HCT116 (cell line): ENCODE measurements around the gene ARHGAP11B.
"Not testable (repeated sequence)": the region's sequence is repeated elsewhere in the genome, so short reads cannot be mapped to it uniquely, and the experiment has no call there.

Experiments used
- ATAC-seq: fragments of 200-7000 bp; cut with Tn5 transposase; 2 replicates; pipeline ENCODE4 v1.9.1; 2020; ENCODE audit warnings: mild to moderate bottlenecking, moderate library complexity
- BruUV-seq: library from RNA; stranded (reverse); fragments of 400-500 nt; replicated peaks from 2 replicates; lab custom pipeline; 2021; lab: Mats Ljungman, UMichigan
- CTCF ChIA-PET: fragments of 300-600 bp; sonication (Branson Sonifier 250); formaldehyde crosslinking; loops from one replicate; lab custom pipeline; 2021; ENCODE audit warnings: antibody characterized with exemption; lab: Charles Lee
- POLR2A ChIA-PET: fragments of 300-600, 350-600 bp; sonication (Branson Sonifier 250); formaldehyde crosslinking; loops from one replicate; lab custom pipeline; 2021; ENCODE audit warnings: antibody characterized with exemption; lab: Charles Lee
- RAD21 ChIA-PET, 2 experiments: fragments of 300-600 bp; sonication (Branson Sonifier 250); formaldehyde crosslinking; loops; one replicate each; lab custom pipeline; 2023; ENCODE audit warnings: low total read pairs in 2 of 2; ENCODE audit not compliant: uncharacterized antibody in 2 of 2, unreplicated experiment in 2 of 2, low non-redundant PET in 1 of 2; lab: Charles Lee
- DNase-seq: peaks from one replicate; pipeline ENCODE4 v3.0.0-alpha.2; 2010; ENCODE audit warnings: low read depth, low spot score
- H2AFZ ChIP-seq: fragments of 200-600 bp; shearing (Covaris generic), sonication (generic); 2 replicates; pipeline ENCODE4 v1.6.1; 2017; ENCODE audit warnings: low read depth, mixed run types, mixed read lengths, antibody characterized with exemption, low read length; ENCODE audit not compliant: poor library complexity, severe bottlenecking
- H3K27ac ChIP-seq: 2 replicates; pipeline ENCODE4 v1.5.1; 2012; ENCODE audit warnings: low read depth, low read length
- H3K27me3 ChIP-seq: fragments of 200-600 bp; sonication (generic); 2 replicates; pipeline ENCODE4 v1.6.1; 2016; ENCODE audit warnings: mixed run types, low read length, mixed read lengths; ENCODE audit not compliant: insufficient read depth
- H3K36me3 ChIP-seq, 2 experiments: fragments of 200-500 bp in 1 of 2; fragments of 200-600 bp in 1 of 2; sonication (Bioruptor generic) in 1 of 2; sonication (generic) in 1 of 2; 2 replicates each; pipeline versions ENCODE4 v1.5.1 to v1.6.1; 2014 to 2016; ENCODE audit warnings: low read length in 2 of 2, inconsistent platforms in 1 of 2, mixed read lengths in 1 of 2, mixed run types in 1 of 2; ENCODE audit not compliant: insufficient read depth in 2 of 2, control insufficient read depth in 1 of 2
- H3K4me1 ChIP-seq, 2 experiments: fragments of 200-600 bp in 1 of 2; sonication (generic) in 1 of 2; 2 replicates each; pipeline versions ENCODE4 v1.5.1 to v1.6.1; 2012 to 2017; ENCODE audit warnings: low read length in 2 of 2, inconsistent platforms in 1 of 2, mild to moderate bottlenecking in 1 of 2, mixed read lengths in 1 of 2, mixed run types in 1 of 2, moderate library complexity in 1 of 2; ENCODE audit not compliant: insufficient read depth in 2 of 2, control insufficient read depth in 1 of 2
- H3K4me2 ChIP-seq: fragments of 200-600 bp; sonication (generic); 2 replicates; pipeline ENCODE4 v1.6.1; 2017; ENCODE audit warnings: mixed run types, low read length, mixed read lengths
- H3K4me3 ChIP-seq, 2 experiments: fragments of 200-600 bp in 1 of 2; sonication (generic) in 1 of 2; replicated peaks in 1 of 2; 2 replicates each; pipeline ENCODE4 v1.5.1; 2011 to 2016; ENCODE audit warnings: low read length in 2 of 2, control low read depth in 1 of 2, low read depth in 1 of 2, mild to moderate bottlenecking in 1 of 2, mixed read lengths in 1 of 2, mixed run types in 1 of 2
- H3K79me2 ChIP-seq: fragments of 200-600 bp; sonication (generic); 2 replicates; pipeline ENCODE4 v1.6.1; 2017; ENCODE audit warnings: mild to moderate bottlenecking, mixed run types, low read length, moderate library complexity, mixed read lengths; ENCODE audit not compliant: insufficient read depth
- H3K9ac ChIP-seq: fragments of 200-600 bp; sonication (generic); 2 replicates; pipeline ENCODE4 v1.6.1; 2016; ENCODE audit warnings: low read length, mixed read lengths
- H3K9me2 ChIP-seq: fragments of 200-600 bp; sonication (generic), shearing (Covaris generic); 2 replicates; pipeline ENCODE4 v1.6.1; 2017; ENCODE audit warnings: mixed run types, mild to moderate bottlenecking, moderate library complexity; ENCODE audit not compliant: insufficient read depth
- H3K9me3 ChIP-seq, 2 experiments: fragments of 200-500 bp in 1 of 2; fragments of 200-600 bp in 1 of 2; sonication (Bioruptor generic) in 1 of 2; sonication (generic) in 1 of 2; 2 replicates each; pipeline ENCODE4 v1.6.1; 2014 to 2017; ENCODE audit warnings: low read length in 2 of 2, mixed read lengths in 2 of 2, inconsistent platforms in 1 of 2, low read depth in 1 of 2, mild to moderate bottlenecking in 1 of 2, mixed run types in 1 of 2, moderate library complexity in 1 of 2; ENCODE audit not compliant: control insufficient read depth in 1 of 2, insufficient read depth in 1 of 2
- H4K20me1 ChIP-seq: fragments of 200-600 bp; sonication (generic), shearing (Covaris generic); 2 replicates; pipeline ENCODE4 v1.6.1; 2017; ENCODE audit warnings: mixed run types, mild to moderate bottlenecking, moderate library complexity; ENCODE audit not compliant: insufficient read depth
- CBX3 ChIP-seq: IDR thresholded peaks from 2 replicates; pipeline ENCODE4 v1.6.1; 2012; ENCODE audit warnings: low read depth
- EZH2phosphoT487 ChIP-seq: fragments of 200-600 bp; IDR thresholded peaks from 2 replicates; pipeline ENCODE4 v1.6.1; 2018; ENCODE audit warnings: antibody characterized with exemption, borderline replicate concordance
- RAD21 ChIP-seq: IDR thresholded peaks from 2 replicates; pipeline ENCODE4 v1.6.1; 2012; ENCODE audit warnings: low read depth, mild to moderate bottlenecking
- ZFX ChIP-seq: fragments of 450-650 bp; IDR thresholded peaks from 2 replicates; pipeline ENCODE4 v1.6.1; 2017
- ZNF274 ChIP-seq: fragments of 200-500 bp; sonication (Bioruptor generic); IDR thresholded peaks from 2 replicates; pipeline ENCODE4 v1.6.1; 2014; ENCODE audit warnings: mild to moderate bottlenecking, low read depth, low read length, inconsistent platforms
- intact Hi-C: fragments of 100-400 bp; cut with micrococcal nuclease; formaldehyde crosslinking; loops from 2 replicates; pipeline ENCODE4 v1.10.0; 2022
- TF ChIP-seq, protein P1 (sequence below), 3 experiments: fragments of 200-600 bp in 1 of 3; sonication (generic) in 1 of 3; IDR thresholded peaks in 2 of 3; conservative IDR thresholded peaks in 1 of 3; 2 replicates each; pipeline ENCODE4 v1.5.1; 2012 to 2017; ENCODE audit warnings: low read depth in 2 of 3, low read length in 2 of 3, antibody characterized with exemption in 1 of 3, borderline replicate concordance in 1 of 3, control low read depth in 1 of 3, mild to moderate bottlenecking in 1 of 3, mixed read lengths in 1 of 3, mixed run types in 1 of 3, moderate library complexity in 1 of 3; ENCODE audit not compliant: insufficient read depth in 1 of 3

The ARHGAP11B gene

DNA sequence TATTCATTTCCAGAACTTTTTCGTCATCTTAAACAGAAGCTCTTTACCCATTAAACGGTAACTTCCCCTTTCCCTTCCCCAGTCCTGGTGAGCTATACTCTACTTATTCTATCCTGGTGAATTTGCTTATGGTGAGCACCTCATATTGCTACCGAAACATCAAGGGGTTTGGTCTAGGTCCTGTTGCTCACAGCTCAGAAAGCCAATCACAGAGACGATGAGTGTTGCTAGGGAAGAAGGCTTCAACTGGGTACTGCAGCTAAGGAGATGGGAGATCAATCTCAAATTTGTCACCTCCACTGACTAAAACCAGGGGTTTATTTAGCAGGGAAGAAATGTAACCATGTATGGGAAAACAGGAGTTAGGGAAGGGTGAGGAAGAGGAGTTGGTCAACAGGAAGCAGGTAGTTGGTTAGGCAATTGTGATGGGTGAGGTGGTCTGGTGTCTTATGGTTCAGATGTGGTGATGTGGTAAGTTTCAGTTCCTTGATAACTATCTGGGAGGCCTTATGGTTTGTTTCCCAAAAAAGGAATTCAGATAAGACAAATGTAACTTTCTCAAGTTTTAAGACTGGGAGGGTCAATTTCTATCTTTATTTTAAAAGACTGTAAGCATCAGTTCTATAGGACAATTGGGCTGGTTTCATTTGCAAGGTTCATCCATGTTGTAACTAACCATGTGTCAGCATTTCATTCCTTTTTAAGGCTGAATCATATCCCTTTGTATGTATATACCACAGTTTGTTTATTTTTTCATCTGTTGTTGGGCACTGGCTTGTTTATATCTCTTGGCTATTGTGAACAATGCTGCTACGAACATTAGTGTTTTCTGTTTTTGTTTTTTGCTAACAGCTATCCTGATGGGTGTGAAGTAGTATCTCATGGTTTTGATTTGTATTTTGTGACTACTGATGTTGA is 24.3 kb downstream of the ARHGAP11B start:
- no peak for DNase-seq
- no TSS peak for BruUV-seq
- Histone ChIP-seq H3K36me3 (peaks cover 28 to 29% of the 10 kb centered on the region in 2 experiments), H2AFZ (no peak overlapping the region), H3K9me2 (no peaks in the 10 kb centered on the region), H3K9ac (no peak overlapping the region), H3K9me3 (no peaks in the 10 kb centered on the region), H3K27me3 (no peaks in the 10 kb centered on the region), H3K4me2 (no peak overlapping the region), H3K27ac (no peak overlapping the region), H3K4me3 (no peak overlapping the region), H3K4me1 (no peaks in the 10 kb centered on the region), H3K79me2 (peaks cover 75% of the 10 kb centered on the region), H4K20me1 (no peaks in the 10 kb centered on the region; the same call in 1 of the 2 replicates)
- ChIA-PET CTCF (no interaction called here), POLR2A (no interaction called here), RAD21 (no interaction called here)
- no peak for TF ChIP-seq CBX3
- TF ChIP-seq ZNF274: no peak
- no peak for TF ChIP-seq EZH2phosphoT487
- no peak for TF ChIP-seq ZFX
- intact Hi-C loops: no loop called here
- no peak for ATAC-seq

DNA sequence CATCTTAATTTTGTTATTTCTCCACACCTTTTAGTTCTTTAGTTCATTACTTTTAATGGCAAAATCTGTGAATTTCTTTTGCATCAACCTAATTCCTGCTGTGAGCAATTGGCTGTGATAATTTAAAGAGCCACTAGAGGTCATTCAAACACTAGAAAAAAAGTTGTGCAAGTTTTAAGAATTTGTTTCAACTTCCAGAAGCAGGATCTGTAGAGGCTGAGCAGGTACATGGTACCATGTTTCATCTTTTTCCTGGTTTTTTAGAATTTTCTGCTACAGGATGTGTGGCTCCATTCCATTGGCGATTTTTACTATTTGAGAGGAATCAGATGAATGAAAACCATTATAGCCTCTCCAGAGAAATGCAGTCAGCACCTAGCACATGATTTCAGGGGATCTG is 35.2 kb downstream of the ARHGAP11B start:
- H3K9ac ChIP-seq, CTCF ChIA-PET, DNase-seq, H3K27me3 ChIP-seq, ATAC-seq, H3K4me3 ChIP-seq, H3K9me3 ChIP-seq, BruUV-seq, H3K27ac ChIP-seq, RAD21 ChIA-PET, H3K4me2 ChIP-seq, H3K9me2 ChIP-seq: not testable (repeated sequence)
- peaks cover 90% of the 10 kb centered on the region for H3K79me2 ChIP-seq
- H3K36me3 ChIP-seq: peaks cover 8 to 26% of the 10 kb centered on the region in 2 experiments
- peak; percentile 15; the same call in 1 of the 2 replicates for TF ChIP-seq RAD21
- TF ChIP-seq, protein P1, sequence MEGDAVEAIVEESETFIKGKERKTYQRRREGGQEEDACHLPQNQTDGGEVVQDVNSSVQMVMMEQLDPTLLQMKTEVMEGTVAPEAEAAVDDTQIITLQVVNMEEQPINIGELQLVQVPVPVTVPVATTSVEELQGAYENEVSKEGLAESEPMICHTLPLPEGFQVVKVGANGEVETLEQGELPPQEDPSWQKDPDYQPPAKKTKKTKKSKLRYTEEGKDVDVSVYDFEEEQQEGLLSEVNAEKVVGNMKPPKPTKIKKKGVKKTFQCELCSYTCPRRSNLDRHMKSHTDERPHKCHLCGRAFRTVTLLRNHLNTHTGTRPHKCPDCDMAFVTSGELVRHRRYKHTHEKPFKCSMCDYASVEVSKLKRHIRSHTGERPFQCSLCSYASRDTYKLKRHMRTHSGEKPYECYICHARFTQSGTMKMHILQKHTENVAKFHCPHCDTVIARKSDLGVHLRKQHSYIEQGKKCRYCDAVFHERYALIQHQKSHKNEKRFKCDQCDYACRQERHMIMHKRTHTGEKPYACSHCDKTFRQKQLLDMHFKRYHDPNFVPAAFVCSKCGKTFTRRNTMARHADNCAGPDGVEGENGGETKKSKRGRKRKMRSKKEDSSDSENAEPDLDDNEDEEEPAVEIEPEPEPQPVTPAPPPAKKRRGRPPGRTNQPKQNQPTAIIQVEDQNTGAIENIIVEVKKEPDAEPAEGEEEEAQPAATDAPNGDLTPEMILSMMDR (IDR thresholded peaks at IDR 0.05 in 2 of 3, conservative IDR thresholded peaks at IDR 0.05 in 1 of 3; ENCODE audit: borderline replicate concordance in 1 of 3, insufficient read depth in 1 of 3, low read depth in 2 of 3, low read length in 2 of 3): peak in 1 of 3 experiments; percentile 40; a peak in 2 of 6 replicates
- TF ChIP-seq, all 23 proteins: peak for 2; not testable (repeated sequence) for 21
- intact Hi-C loops: loop anchor here (10.0 kb wide), 2 partner anchors 534 to 824 kb away; no protein-coding TSS in a partner anchor
- H2AFZ ChIP-seq, H3K4me1 ChIP-seq, POLR2A ChIA-PET, H4K20me1 ChIP-seq: not testable (repeated sequence)

DNA sequence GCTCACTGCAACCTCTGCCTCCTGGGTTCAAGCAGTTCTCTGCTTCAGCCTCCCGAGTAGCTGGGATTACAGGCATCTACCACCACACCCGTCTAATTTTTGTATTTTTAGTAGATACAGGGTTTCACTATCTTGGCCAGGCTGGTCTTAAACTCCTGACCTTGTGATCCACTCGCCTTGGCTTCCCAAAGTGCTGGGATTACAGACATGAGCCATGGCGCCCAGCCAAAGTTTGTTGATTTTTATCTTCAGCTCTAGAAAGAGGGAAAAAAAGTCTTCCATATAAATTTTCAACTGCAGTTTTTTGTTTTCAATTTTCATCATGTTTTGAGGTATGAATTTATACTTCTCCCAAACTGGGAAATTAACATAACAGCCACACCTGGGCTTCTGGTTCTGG is 43.7 kb downstream of the ARHGAP11B start:
- RAD21 ChIA-PET, H3K27ac ChIP-seq, ATAC-seq, H3K4me2 ChIP-seq, POLR2A ChIA-PET, H3K9me2 ChIP-seq, BruUV-seq, H3K27me3 ChIP-seq, H3K9ac ChIP-seq, DNase-seq, CTCF ChIA-PET, H3K4me3 ChIP-seq, H4K20me1 ChIP-seq, H3K4me1 ChIP-seq, H2AFZ ChIP-seq, H3K9me3 ChIP-seq: not testable (repeated sequence)
- H3K36me3 ChIP-seq: peaks cover 18 to 29% of the 10 kb centered on the region in 2 experiments
- intact Hi-C loops: loop anchor here (10.0 kb wide), 2 partner anchors 525 to 815 kb away; no protein-coding TSS in a partner anchor
- peaks cover 59% of the 10 kb centered on the region for H3K79me2 ChIP-seq
